Activated T-cell treated with anti-CD3 and anti-CD28 coated beads, Interleukin-2, amount 50 U/mL, for 4 hours (primary cell): Measurements from ENCODE around the gene COMMD1. TPM values are rescaled to one million over a fixed set of nuclear protein-coding genes. Genes with fewer than 3 reads are reported as not detected.
"Not testable (repeated sequence)": the region's sequence is repeated elsewhere in the genome, so short reads cannot be mapped to it uniquely, and the experiment has no call there.

ENCODE experiments used
- ATAC-seq, 2 donors: fragments of 200-7000 bp; cut with Tn5 transposase; one replicate each; pipeline ENCODE4 v1.10.0; 2021
- DNase-seq: peaks from one replicate; pipeline ENCODE4 v3.0.0-alpha.2; 2020
- H3K27me3 Mint-ChIP-seq: one replicate; pipeline ENCODE4 v1.8.0; 2021; ENCODE audit warnings: low read depth, mixed read lengths
- H3K36me3 Mint-ChIP-seq: one replicate; pipeline ENCODE4 v1.8.0; 2022; ENCODE audit warnings: mixed read lengths; ENCODE audit not compliant: insufficient read depth
- H3K4me1 Mint-ChIP-seq: one replicate; pipeline ENCODE4 v1.8.0; 2021; ENCODE audit warnings: low read depth, mixed read lengths
- H3K4me3 Mint-ChIP-seq: one replicate; pipeline ENCODE4 v1.8.0; 2021; ENCODE audit warnings: mild to moderate bottlenecking, moderate library complexity, mixed read lengths
- H3K9me3 Mint-ChIP-seq: one replicate; pipeline ENCODE4 v1.8.0; 2021; ENCODE audit warnings: mixed read lengths
- total RNA-seq, 3 donors: library from RNA; stranded (reverse); gene quantifications; one replicate each; pipeline ENCODE4 v1.2.1, GENCODE V29; 2021

Gene COMMD1
- total RNA-seq, 3 donors from 2014 or later, result 29.7 to 37.0 (median 31.0) TPM

DNA sequence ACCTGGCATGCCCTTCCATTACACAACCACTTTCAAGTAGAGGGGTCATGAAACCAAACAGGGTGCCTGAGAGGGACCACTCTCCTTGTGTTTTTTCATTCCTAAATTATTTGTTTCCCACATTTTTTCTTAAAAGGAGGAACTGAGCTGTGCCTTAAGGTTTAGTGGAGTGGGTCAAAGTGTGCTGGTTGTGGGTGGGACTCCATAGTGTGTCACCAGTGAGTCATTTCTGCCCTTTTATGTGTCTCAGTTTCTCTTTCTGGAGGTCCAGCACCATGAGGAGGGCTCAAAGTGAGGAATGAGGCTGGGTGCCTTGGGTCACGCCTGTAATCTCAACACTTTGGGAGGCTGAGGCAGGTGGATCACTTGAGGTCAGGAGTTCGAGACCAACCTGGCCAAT, 37.8 kb downstream of the COMMD1 start:
- H3K9me3 Mint-ChIP-seq, result no peaks in the 10 kb centered on the region
- peaks cover 9% of the 10 kb centered on the region for H3K36me3 Mint-ChIP-seq
- no peak overlapping the region for H3K4me3 Mint-ChIP-seq
- no peak for DNase-seq
- H3K4me1 Mint-ChIP-seq, result no peaks in the 10 kb centered on the region
- no peaks in the 10 kb centered on the region for H3K27me3 Mint-ChIP-seq
- no peak for ATAC-seq

GRCh38 chr2:61946666-61947065, 41.2 kb downstream of the COMMD1 start:
- no peak overlapping the region for H3K4me3 Mint-ChIP-seq
- H3K27me3 Mint-ChIP-seq, result no peaks in the 10 kb centered on the region
- DNase-seq (no peak), ATAC-seq (no peak)
- H3K9me3 Mint-ChIP-seq, result peaks cover 1% of the 10 kb centered on the region
- H3K36me3 Mint-ChIP-seq, result peaks cover 16% of the 10 kb centered on the region
- H3K4me1 Mint-ChIP-seq, result no peaks in the 10 kb centered on the region

DNA sequence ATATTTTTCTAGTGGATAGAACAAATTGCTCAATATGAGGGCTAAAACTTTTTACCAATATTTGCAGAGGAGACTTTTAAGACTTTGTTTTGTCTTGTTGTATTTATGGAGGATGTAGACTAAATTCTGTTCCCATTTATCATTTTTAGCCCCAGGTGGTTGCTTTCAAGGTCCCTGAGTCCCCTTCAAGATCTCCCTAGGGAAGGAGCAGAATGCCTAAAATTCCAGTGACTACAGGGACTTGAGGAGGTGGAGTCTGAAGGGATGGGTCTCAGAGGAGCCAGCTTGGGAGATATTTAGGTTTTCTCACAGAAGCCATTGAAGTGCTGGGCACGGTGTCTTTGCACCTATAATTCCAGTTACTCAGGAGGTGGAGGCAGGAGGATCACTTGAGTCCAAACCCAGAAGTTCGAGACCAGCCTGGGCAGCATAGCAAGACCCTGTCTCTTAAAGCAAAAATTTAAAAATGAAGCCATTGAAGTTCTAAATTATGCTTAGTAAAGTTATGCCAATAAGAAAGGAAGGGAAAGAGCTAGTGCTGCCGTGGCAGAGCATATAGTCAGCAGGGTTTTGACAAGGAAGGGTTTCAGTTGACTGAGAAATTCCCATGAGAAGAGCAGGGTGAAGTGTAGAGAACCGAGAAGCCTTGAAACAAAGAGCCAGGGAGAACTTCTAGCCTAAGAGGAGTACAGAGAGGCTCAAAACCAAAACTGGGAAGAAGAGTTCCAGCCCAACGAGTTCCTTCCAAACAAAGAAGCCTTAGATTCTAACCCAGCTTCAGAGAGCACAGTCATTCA, 43.4 kb downstream of the COMMD1 start:
- H3K9me3 Mint-ChIP-seq, result peaks cover 4% of the 10 kb centered on the region
- no peaks in the 10 kb centered on the region for H3K27me3 Mint-ChIP-seq
- no peak overlapping the region for H3K4me3 Mint-ChIP-seq
- ATAC-seq (no peak), DNase-seq (no peak)
- H3K4me1 Mint-ChIP-seq, result no peaks in the 10 kb centered on the region
- peaks cover 20% of the 10 kb centered on the region for H3K36me3 Mint-ChIP-seq

DNA sequence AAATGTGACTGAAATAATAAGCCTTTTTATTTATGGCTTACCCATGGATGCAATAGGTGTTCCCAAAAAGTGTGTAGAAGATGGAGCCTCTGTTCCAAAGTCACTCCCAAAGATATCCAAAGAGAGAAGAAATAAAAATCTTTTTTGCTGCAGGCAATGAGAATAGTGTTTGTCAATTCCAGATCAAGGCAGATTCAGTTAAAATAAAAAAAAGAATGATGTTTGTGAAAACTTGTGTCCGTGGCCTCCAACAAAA, 43.9 kb downstream of the COMMD1 start:
- no peak for DNase-seq
- Mint-ChIP-seq H3K4me1 (no peaks in the 10 kb centered on the region), H3K27me3 (no peaks in the 10 kb centered on the region), H3K9me3 (peaks cover 4% of the 10 kb centered on the region), H3K36me3 (peaks cover 20% of the 10 kb centered on the region), H3K4me3 (no peak overlapping the region)
- no peak for ATAC-seq

GRCh38 chr2:61949714-61950560, 44.5 kb downstream of the COMMD1 start:
- Mint-ChIP-seq H3K4me1 (no peaks in the 10 kb centered on the region), H3K9me3 (peaks cover 4% of the 10 kb centered on the region), H3K36me3 (peaks cover 15% of the 10 kb centered on the region), H3K27me3 (no peaks in the 10 kb centered on the region), H3K4me3 (no peak overlapping the region)
- ATAC-seq, result no peak
- no peak for DNase-seq

DNA sequence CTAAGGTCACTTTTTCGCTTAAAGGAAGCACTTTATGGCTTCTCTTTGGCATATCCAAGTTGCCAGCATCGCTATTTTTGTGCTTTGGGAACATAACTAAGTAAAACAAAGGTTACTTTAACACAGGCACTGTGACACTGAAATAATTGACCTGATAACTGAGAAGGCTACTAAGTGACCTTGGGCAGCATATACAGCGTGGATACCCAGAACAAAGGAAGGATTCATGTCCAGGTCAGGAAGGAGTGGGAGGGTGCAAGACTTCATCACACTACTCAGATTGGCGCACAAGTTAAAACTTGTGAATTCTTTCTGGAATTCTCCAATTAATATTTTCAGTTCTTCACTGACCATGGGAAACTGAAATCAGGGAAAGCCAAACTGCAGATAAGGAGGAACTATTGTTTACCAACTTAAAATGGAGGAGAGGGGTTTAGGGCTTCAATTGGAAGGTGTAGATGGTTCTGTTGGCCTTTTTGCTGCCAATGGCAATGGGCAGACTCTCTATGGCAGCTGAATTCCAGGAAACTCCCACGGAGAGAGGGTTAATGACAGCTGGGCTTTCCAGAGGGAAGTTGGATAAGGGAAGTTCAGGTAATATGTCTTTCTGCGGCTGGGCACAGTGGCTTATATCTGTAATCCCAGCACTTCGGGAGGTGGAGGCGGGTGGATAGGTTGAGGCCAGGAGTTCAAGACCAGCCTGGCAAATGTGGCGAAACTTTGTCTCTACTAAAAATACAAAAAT, 45.3 kb downstream of the COMMD1 start:
- ATAC-seq (no peak), DNase-seq (no peak)
- Mint-ChIP-seq H3K36me3 (peaks cover 16% of the 10 kb centered on the region), H3K4me3 (no peak overlapping the region), H3K27me3 (no peaks in the 10 kb centered on the region), H3K4me1 (no peaks in the 10 kb centered on the region), H3K9me3 (peaks cover 4% of the 10 kb centered on the region)

- no peak overlapping the region for H3K4me3 Mint-ChIP-seq
- ATAC-seq (no peak), DNase-seq (no peak)
- H3K4me1 Mint-ChIP-seq, result peaks cover 3% of the 10 kb centered on the region
- H3K27me3 Mint-ChIP-seq, result no peaks in the 10 kb centered on the region
- H3K36me3 Mint-ChIP-seq, result peaks cover 16% of the 10 kb centered on the region
- peaks cover 4% of the 10 kb centered on the region for H3K9me3 Mint-ChIP-seq
Measured at GRCh38 chr2:61951881-61952280, 46.4 kb downstream of the COMMD1 start.

DNA sequence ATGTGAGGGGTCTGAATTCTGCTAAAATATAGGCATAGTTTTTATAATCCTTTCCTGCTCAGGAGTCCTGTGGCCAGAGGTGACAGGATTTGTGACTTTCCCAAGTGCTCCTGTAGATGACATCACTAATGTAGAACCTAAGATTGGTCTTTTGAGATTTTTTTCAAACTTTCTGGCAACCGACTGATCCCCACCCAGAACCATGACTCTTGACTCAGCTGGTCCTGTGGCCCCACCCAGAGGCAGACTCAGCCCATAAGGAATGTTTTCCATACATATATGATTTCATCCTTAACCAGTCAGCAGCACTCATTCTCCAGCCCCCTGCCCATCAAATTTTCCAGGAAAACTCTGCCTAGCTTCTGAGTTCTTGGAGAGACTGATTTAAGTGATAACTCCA, 46.8 kb downstream of the COMMD1 start:
- Mint-ChIP-seq H3K36me3 (peaks cover 16% of the 10 kb centered on the region), H3K4me3 (no peak overlapping the region), H3K4me1 (peaks cover 3% of the 10 kb centered on the region), H3K27me3 (no peaks in the 10 kb centered on the region), H3K9me3 (peaks cover 4% of the 10 kb centered on the region)
- ATAC-seq (no peak), DNase-seq (no peak)

DNA sequence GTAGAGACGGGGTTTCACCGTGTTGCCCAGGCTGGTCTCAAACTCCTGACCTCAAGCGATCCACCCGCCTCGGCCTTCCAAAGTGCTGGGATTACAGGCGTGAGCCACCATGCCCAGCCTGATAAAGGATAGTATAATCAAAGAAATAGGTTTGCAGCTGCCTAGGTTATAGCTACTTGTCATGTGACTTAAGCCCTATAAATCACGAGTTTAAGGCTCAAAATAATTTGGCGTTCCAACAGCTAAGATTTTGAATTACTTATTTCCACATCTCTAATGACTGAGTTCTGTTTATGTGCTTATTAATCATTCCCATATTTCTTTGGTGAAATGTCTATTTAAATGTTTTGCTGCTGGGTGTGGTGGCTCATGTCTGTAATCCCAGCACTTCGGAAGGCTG, 49.4 kb downstream of the COMMD1 start:
- H3K9me3 Mint-ChIP-seq, H3K4me3 Mint-ChIP-seq, H3K27me3 Mint-ChIP-seq, ATAC-seq, DNase-seq, H3K4me1 Mint-ChIP-seq: not testable (repeated sequence)
- peaks cover 12% of the 10 kb centered on the region for H3K36me3 Mint-ChIP-seq

DNA sequence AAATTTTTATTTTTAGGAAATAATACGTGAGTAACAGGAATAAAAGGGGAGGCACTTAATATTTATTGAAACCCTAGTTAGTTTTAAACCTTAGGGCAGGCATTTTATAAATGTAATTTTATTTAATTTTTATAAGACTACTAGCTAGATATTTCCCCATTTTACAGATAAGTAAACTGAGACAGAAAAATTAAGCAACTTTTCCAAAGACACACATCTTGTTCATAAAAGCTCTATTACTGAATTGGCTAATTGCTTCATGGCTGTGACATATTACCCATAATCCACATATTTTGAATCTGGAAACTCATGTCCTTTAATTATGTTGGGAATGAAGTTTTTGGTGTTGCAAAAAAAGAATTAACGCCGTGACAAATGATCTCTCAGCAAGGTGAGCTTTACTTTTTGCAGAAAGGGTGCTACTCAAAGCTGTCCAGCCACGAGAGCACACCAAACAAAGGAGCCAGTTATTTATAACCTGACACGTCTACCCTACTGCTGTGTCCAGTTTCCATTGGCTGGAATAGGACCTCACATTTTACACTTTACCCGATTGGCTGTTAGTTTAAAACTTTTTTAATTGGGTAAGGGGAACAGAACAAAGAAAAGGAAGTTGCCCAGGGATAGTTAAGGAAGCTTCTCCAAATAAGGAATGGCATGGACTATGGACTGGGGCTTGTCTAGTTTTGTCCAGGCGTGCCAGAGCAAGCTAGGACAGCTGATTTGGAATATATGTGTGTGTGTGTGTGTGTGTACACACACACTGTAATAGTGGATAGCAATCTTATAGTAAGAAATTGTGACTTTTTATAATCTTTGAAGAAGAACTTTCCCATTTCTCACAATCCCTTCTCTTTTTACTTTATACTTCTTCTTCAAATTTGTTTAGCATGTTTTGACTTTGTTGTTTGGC, 54.2 kb downstream of the COMMD1 start:
- peaks cover 4% of the 10 kb centered on the region for H3K9me3 Mint-ChIP-seq

DNA sequence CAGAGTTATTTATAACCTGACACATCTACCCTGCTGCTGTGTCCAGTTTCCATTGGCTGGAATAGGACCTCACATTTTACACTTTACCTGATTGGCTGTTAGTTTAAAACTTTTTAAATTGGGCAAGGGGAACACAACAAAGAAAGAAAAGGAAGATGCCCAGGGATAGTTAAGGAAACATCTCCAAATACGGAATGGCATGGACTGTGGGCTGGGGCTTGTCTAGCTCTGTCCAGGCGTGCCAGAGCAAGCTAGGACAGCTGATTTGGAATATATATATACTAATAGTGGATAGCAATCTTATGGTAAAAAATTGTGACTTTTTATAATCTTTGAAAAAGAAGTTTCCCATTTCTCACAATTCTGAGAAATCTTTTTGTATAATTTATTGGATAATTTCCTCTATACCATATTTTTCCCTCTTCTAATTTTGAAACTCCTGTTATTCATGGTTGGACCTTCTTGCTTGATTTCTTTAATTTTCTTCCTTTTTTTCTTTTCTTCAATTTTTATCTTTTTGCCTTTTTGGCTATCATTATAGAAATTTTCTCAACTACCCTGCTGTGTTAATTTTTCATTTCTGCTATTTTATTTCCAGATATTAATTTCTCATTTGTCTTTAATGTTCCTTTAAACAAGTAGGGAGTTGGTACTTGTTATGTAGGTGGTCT, 55.9 kb downstream of the COMMD1 start:
- Mint-ChIP-seq H3K4me1 (peaks cover 8% of the 10 kb centered on the region), H3K27me3 (no peaks in the 10 kb centered on the region), H3K4me3 (no peak overlapping the region), H3K9me3 (peaks cover 4% of the 10 kb centered on the region), H3K36me3 (peaks cover 4% of the 10 kb centered on the region)
- DNase-seq (no peak), ATAC-seq (no peak)

More for the DNA sequence above, 54.2 kb downstream of the COMMD1 start:
- H3K4me1 Mint-ChIP-seq, result peaks cover 8% of the 10 kb centered on the region
- DNase-seq, result no peak
- H3K4me3 Mint-ChIP-seq, result no peak overlapping the region
- H3K36me3 Mint-ChIP-seq, result peaks cover 8% of the 10 kb centered on the region
- H3K27me3 Mint-ChIP-seq, result no peaks in the 10 kb centered on the region
- no peak for ATAC-seq

DNA sequence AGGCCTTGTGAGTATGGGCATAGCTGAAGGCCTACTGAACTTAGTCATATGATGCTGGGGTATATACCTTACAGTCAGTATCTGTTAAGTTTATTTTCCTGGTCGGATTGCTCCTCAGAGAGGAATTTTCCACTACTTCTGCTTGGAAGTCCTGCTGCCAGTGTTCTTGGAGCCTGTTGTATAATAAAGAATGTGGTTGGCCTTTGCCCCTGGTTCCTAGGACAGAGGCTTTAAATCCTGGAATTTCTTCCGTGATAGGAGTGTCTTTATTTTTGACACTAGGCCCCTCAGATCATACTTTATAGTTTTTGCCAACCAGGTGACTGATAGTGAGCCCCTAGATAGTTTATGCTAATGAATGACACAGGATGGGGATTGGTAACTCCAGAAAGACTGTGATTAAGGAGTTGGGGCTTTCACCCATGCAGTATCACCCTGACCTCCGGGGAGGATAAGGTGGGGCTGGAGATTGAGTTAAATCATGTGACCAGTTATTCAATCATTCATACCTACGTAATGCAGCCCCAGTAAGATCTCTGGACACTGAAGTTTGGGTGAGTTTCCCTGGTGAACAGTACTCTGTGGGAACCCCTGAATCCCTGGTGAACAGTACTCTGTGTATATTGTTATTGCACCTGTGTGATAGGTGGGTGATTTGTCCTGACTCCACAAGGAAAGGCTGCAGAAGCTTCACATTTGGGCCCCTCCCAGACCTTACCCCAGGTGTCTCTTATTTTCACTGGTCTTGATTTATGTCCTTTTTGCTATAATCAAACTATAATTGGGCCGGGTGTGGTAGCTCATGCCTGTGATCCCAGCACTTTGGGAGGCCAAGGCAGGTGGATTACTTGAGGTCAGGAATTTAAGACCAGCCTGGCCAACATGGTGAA, 56.9 kb downstream of the COMMD1 start:
- ATAC-seq (no peak), DNase-seq (no peak)
- Mint-ChIP-seq H3K36me3 (peaks cover 4% of the 10 kb centered on the region), H3K27me3 (no peaks in the 10 kb centered on the region), H3K4me1 (peaks cover 5% of the 10 kb centered on the region), H3K4me3 (no peak overlapping the region), H3K9me3 (peaks cover 4% of the 10 kb centered on the region)
